ENCODE measurements around the gene PRR12.

DNA sequence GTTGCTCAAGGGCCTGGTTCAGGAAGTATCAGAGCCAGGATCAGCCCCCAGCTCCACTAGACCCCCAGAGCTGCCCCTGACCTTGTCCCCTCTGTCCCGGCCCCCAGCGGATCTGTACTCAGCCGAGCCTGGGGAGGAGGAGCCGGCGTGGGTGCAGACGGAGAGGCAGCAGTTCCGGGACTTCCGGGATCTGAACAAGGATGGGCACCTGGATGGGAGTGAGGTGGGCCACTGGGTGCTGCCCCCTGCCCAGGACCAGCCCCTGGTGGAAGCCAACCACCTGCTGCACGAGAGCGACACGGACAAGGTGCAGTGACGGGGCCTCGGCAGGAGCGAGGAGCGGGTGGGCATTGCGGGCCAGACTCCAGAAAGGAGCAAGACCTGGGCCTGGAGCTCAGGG is 48.5 kb upstream of the PRR12 start:
- TF ChIP-seq POLR2A (IDR thresholded peaks at IDR 0.05) (no peak), CTCF (IDR thresholded peaks at IDR 0.05) (no peak)
